ENCODE results near the gene SPOCK2. TPM values are rescaled to one million over a fixed set of nuclear protein-coding genes. Genes with fewer than 3 reads are reported as not detected.
A peak's percentile ranks its signal among the peaks of the same experiment; 100 is the strongest.

SPOCK2 gene
- polyA plus RNA-seq, 4 donors = 1.6 to 24.2 (median 3.2) TPM

DNA sequence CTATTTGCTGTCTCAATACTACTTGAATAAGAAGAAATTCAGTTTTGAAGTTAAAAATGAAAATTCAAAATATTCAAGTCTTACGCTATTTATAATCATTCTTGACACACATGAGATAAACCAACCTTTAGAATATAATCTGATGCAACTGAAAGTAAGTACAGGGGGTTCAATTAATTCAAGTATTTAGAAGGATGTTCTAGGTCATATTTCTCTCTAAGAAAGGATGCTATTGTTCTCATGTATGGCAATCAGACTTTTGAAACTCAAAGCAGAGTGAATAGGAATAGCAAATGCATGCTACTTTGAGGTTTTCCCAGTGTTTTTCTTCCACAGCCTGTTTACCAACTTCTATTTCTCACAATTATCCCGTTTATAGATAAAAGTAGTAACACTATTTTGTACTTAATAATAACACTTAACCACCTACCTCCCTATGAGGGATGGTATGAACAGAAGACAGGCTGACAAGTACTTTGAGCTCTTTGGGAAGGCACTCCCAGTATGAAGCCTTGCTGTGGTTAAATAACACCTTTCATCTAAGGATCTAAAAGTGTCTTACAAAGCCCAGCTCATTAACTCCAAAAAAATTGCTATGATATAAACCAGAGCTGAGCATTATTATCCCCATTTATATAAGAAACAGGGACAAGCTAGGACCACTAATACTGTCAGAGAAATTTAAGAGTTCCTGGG, 18.0 kb upstream of the SPOCK2 start:
- DNase-seq = no peak
- FAIRE-seq = no peak
- WGBS, 3 donors = 87 to 91% (median 90%) methylated on average over 2 of the region's 2 CpGs
- H3K4me3 ChIP-seq (ENCODE audit: low read depth in 1 of 3, low read length in 3 of 3) = no peak overlapping the region
- H3K4me1 ChIP-seq (ENCODE audit: control insufficient read depth in 3 of 3, insufficient read depth in 2 of 3, low read depth in 1 of 3, low read length in 2 of 3) = peaks cover 0 to 6% (median 0%) of the 10 kb centered on the region in 3 donors
- no peak overlapping the region for H3K27ac ChIP-seq (ENCODE audit: low read depth in 1 of 3, low read length in 2 of 3)
- H3K9me3 ChIP-seq (ENCODE audit: control insufficient read depth in 2 of 2, insufficient read depth in 1 of 2, low read depth in 1 of 2, low read length in 1 of 2) = no peaks in the 10 kb centered on the region
- no peaks in the 10 kb centered on the region for H3K27me3 ChIP-seq (ENCODE audit: control insufficient read depth in 3 of 3, insufficient read depth in 3 of 3, low read length in 3 of 3)
- peaks cover 0 to 6% (median 0%) of the 10 kb centered on the region in 3 donors for H3K36me3 ChIP-seq (ENCODE audit: control insufficient read depth in 3 of 3, insufficient read depth in 2 of 3, low read depth in 1 of 3, low read length in 3 of 3)

DNA sequence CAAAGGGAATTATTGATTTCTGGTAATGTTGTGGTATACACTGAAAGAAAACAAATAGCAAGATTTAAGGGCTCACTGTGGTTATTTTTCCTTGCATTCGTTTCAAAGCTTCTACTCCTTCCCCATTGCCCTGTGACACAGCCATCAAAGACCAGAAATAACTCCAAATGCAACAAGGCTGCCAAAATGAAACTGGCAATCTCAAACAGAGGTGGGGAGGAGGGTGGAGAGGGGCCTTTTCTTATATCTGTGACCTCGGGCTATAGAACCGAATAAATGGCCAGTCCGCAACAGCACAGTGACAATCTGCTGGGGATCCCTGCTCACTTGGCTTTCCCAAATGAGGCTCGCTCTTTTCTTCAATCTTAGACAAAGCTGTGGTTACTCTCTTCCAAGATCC, 17.4 kb upstream of the SPOCK2 start:
- FAIRE-seq = no peak
- WGBS, 3 donors = 89 to 99% (median 97%) methylated on average over 5 of the region's 5 CpGs

DNA sequence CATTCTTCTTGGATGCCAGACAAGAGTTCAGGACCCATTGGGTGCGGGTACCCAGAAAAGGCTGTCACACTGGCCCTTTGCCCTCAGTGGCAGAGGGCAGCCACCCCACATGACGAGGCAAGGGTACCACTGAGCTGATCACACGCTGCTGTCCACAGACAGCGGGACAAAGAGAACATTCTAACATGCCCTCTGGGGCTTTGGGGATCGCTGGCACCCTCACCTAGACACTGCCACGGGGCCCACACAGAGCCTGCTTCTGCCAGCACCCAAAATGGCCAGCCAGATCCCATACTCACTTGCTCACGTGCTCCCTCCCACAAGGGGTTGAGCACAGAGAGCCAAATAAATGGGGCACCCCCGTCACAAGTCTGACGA, 16.7 kb upstream of the SPOCK2 start:
- peaks cover 0 to 6% (median 0%) of the 10 kb centered on the region in 3 donors for H3K4me1 ChIP-seq (ENCODE audit: control insufficient read depth in 3 of 3, insufficient read depth in 2 of 3, low read depth in 1 of 3, low read length in 2 of 3)
- H3K9me3 ChIP-seq (ENCODE audit: control insufficient read depth in 2 of 2, insufficient read depth in 1 of 2, low read depth in 1 of 2, low read length in 1 of 2) = no peaks in the 10 kb centered on the region
- H3K27ac ChIP-seq (ENCODE audit: low read depth in 1 of 3, low read length in 2 of 3) = no peak overlapping the region
- 94 to 96% (median 96%) methylated on average over 9 of the region's 9 CpGs for WGBS, 3 donors
- DNase-seq (no peak), FAIRE-seq (no peak)
- H3K4me3 ChIP-seq (ENCODE audit: low read depth in 1 of 3, low read length in 3 of 3) = no peak overlapping the region
- no peaks in the 10 kb centered on the region for H3K27me3 ChIP-seq (ENCODE audit: control insufficient read depth in 3 of 3, insufficient read depth in 3 of 3, low read length in 3 of 3)
- peaks cover 0 to 6% (median 0%) of the 10 kb centered on the region in 3 donors for H3K36me3 ChIP-seq (ENCODE audit: control insufficient read depth in 3 of 3, insufficient read depth in 2 of 3, low read depth in 1 of 3, low read length in 3 of 3)

More for the DNA sequence above, 17.4 kb upstream of the SPOCK2 start:
- DNase-seq = no peak
- Histone ChIP-seq H3K27ac (ENCODE audit: low read depth in 1 of 3, low read length in 2 of 3) (no peak overlapping the region), H3K4me3 (ENCODE audit: low read depth in 1 of 3, low read length in 3 of 3) (no peak overlapping the region), H3K4me1 (ENCODE audit: control insufficient read depth in 3 of 3, insufficient read depth in 2 of 3, low read depth in 1 of 3, low read length in 2 of 3) (peaks cover 0 to 6% (median 0%) of the 10 kb centered on the region in 3 donors), H3K27me3 (ENCODE audit: control insufficient read depth in 3 of 3, insufficient read depth in 3 of 3, low read length in 3 of 3) (no peaks in the 10 kb centered on the region), H3K36me3 (ENCODE audit: control insufficient read depth in 3 of 3, insufficient read depth in 2 of 3, low read depth in 1 of 3, low read length in 3 of 3) (peaks cover 0 to 6% (median 0%) of the 10 kb centered on the region in 3 donors), H3K9me3 (ENCODE audit: control insufficient read depth in 2 of 2, insufficient read depth in 1 of 2, low read depth in 1 of 2, low read length in 1 of 2) (no peaks in the 10 kb centered on the region)

DNA sequence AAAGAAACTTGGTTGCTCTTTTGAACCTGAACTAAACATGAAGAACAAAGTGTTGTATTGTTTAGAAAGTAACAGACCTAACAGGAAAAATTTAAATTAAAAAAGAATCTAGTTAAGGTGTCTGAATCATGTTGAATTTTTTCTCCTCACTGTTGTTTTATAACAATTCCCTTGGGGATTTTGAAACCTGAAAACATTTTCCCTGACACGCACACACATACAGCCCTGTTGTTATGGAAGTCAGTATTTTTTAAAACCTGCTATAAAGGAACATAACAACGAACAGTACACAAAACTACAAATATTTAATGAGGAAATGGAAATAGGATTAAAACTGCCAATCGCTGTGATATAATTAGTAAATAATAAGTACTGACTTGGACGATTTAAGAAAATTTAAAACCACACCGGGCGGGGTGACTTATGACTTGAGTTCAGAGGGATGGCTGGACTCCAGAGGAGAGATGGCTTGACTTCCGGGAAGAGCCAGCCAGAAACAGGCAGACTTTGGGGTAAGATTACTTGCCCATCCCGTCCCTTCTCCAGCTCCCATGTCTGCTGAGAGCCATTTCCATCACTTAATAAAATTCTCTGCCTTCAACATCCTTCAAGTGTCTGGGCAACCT, 16.2 kb upstream of the SPOCK2 start:
- no peak overlapping the region for H3K27ac ChIP-seq (ENCODE audit: low read depth in 1 of 3, low read length in 2 of 3)
- 82 to 90% (median 86%) methylated on average over 8 of the region's 8 CpGs for WGBS, 3 donors
- H3K9me3 ChIP-seq (ENCODE audit: control insufficient read depth in 2 of 2, insufficient read depth in 1 of 2, low read depth in 1 of 2, low read length in 1 of 2) = no peaks in the 10 kb centered on the region
- FAIRE-seq (no peak), DNase-seq (no peak)
- no peaks in the 10 kb centered on the region for H3K27me3 ChIP-seq (ENCODE audit: control insufficient read depth in 3 of 3, insufficient read depth in 3 of 3, low read length in 3 of 3)
- peaks cover 0 to 6% (median 0%) of the 10 kb centered on the region in 3 donors for H3K36me3 ChIP-seq (ENCODE audit: control insufficient read depth in 3 of 3, insufficient read depth in 2 of 3, low read depth in 1 of 3, low read length in 3 of 3)
- H3K4me3 ChIP-seq (ENCODE audit: low read depth in 1 of 3, low read length in 3 of 3) = no peak overlapping the region
- peaks cover 0 to 6% (median 0%) of the 10 kb centered on the region in 3 donors for H3K4me1 ChIP-seq (ENCODE audit: control insufficient read depth in 3 of 3, insufficient read depth in 2 of 3, low read depth in 1 of 3, low read length in 2 of 3)

DNA sequence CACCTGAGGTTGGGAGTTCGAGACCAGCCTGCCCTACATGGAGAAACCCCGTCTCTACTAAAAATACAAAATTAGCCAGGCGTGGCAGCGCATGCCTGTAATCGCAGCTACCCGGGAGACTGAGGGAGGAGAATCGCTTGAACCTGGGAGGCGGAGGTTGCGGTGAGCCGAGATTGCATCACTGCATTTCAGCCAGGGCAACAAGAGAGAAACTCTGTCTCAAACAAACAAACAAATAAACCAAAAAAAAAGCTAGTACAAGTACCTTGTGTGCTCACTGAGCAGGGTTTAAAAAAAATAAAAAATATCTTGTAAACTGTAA, 11.2 kb upstream of the SPOCK2 start:
- peak overlapping the region; percentile 78 to 93 (median 86) for H3K27ac ChIP-seq (ENCODE audit: low read depth in 1 of 3, low read length in 2 of 3)
- 91 to 93% (median 93%) methylated on average over 10 of the region's 10 CpGs for WGBS, 3 donors
- FAIRE-seq (no peak), DNase-seq (no peak)
- no peaks in the 10 kb centered on the region for H3K9me3 ChIP-seq (ENCODE audit: control insufficient read depth in 2 of 2, insufficient read depth in 1 of 2, low read depth in 1 of 2, low read length in 1 of 2)
- H3K36me3 ChIP-seq (ENCODE audit: control insufficient read depth in 3 of 3, insufficient read depth in 2 of 3, low read depth in 1 of 3, low read length in 3 of 3) = peaks cover 0 to 3% (median 0%) of the 10 kb centered on the region in 3 donors
- peaks cover 3 to 36% (median 5%) of the 10 kb centered on the region in 3 donors for H3K4me1 ChIP-seq (ENCODE audit: control insufficient read depth in 3 of 3, insufficient read depth in 2 of 3, low read depth in 1 of 3, low read length in 2 of 3)
- no peak overlapping the region for H3K4me3 ChIP-seq (ENCODE audit: low read depth in 1 of 3, low read length in 3 of 3)
- no peaks in the 10 kb centered on the region for H3K27me3 ChIP-seq (ENCODE audit: control insufficient read depth in 3 of 3, insufficient read depth in 3 of 3, low read length in 3 of 3)

DNA sequence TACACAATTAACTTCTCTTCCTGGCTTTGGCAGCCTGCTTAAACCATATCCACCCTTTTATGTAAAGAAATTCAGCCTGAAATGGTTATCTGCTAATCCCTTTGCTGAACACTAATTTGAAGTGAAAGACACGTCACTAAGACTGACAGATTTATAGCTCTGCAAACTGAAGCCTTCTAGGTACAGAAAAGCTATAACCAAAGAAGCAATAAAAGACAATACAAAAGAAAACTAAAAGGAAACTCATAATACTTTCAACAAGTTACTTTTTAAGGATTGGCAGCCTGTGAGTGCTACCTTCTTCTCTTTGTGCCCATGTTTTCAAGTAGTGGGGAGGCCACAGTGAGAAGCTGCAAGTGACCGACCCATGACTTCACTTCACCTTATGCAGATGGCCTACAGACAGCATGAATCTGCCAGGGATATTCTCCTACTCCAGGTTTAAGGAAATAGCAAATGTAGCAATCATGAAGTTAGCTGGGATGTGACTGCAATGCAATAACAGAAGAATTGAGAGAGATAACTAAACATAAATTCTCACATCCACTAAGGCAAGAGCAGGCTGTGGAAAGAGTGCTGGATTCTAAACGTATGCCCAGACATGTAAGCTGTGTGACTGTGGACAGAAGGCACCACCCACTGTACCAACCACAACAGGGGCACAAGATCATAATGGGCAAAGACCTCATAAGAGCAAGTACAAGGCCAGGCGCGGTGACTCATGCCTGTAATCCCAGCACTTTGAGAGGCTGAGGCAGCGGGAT, 10.7 kb upstream of the SPOCK2 start:
- no peaks in the 10 kb centered on the region for H3K9me3 ChIP-seq (ENCODE audit: control insufficient read depth in 2 of 2, insufficient read depth in 1 of 2, low read depth in 1 of 2, low read length in 1 of 2)
- WGBS, 3 donors = 45 to 77% (median 66%) methylated on average over 6 of the region's 6 CpGs
- peak; percentile 79 to 87 for DNase-seq
- H3K4me1 ChIP-seq (ENCODE audit: control insufficient read depth in 3 of 3, insufficient read depth in 2 of 3, low read depth in 1 of 3, low read length in 2 of 3) = peaks cover 3 to 36% (median 5%) of the 10 kb centered on the region in 3 donors
- H3K4me3 ChIP-seq (ENCODE audit: low read depth in 1 of 3, low read length in 3 of 3) = no peak overlapping the region
- H3K27me3 ChIP-seq (ENCODE audit: control insufficient read depth in 3 of 3, insufficient read depth in 3 of 3, low read length in 3 of 3) = no peaks in the 10 kb centered on the region
- H3K27ac ChIP-seq (ENCODE audit: low read depth in 1 of 3, low read length in 2 of 3) = peak overlapping the region; percentile 78 to 93 (median 86)
- FAIRE-seq = no peak
- H3K36me3 ChIP-seq (ENCODE audit: control insufficient read depth in 3 of 3, insufficient read depth in 2 of 3, low read depth in 1 of 3, low read length in 3 of 3) = peaks cover 0 to 3% (median 0%) of the 10 kb centered on the region in 3 donors

DNA sequence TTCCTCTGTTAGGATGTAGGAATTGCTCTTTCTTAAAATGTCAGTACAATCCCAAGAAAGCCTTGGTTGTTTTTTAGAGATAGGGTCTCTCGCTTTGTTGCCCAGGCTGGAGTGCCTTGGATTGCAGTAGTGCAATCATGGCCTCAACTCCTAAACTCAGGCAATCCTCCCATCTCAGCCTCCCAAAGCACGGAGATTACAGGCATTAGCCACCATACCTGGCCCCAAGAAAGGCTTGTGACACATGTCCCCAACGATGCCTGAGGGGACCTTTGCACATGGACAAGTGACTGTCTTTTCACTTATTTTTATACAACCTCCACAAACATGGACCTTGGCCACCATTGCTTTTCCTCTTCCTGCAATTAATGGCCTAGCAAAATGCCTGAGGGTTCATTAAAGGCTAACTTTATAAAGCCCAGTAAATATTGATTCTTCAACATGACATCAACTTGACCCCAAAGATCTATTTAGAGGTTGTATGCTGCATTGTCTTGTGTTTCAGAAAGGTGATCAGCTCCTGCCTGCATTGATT, 10.0 kb upstream of the SPOCK2 start:
- Histone ChIP-seq H3K4me3 (ENCODE audit: low read depth in 1 of 3, low read length in 3 of 3) (no peak overlapping the region), H3K27me3 (ENCODE audit: control insufficient read depth in 3 of 3, insufficient read depth in 3 of 3, low read length in 3 of 3) (no peaks in the 10 kb centered on the region), H3K4me1 (ENCODE audit: control insufficient read depth in 3 of 3, insufficient read depth in 2 of 3, low read depth in 1 of 3, low read length in 2 of 3) (peaks cover 3 to 36% (median 5%) of the 10 kb centered on the region in 3 donors), H3K27ac (ENCODE audit: low read depth in 1 of 3, low read length in 2 of 3) (peak overlapping the region; percentile 82 to 86 (median 86)), H3K36me3 (ENCODE audit: control insufficient read depth in 3 of 3, insufficient read depth in 2 of 3, low read depth in 1 of 3, low read length in 3 of 3) (peaks cover 0 to 3% (median 0%) of the 10 kb centered on the region in 3 donors), H3K9me3 (ENCODE audit: control insufficient read depth in 2 of 2, insufficient read depth in 1 of 2, low read depth in 1 of 2, low read length in 1 of 2) (no peaks in the 10 kb centered on the region)
- 16 to 68% (median 49%) methylated on average over 3 of the region's 3 CpGs for WGBS, 3 donors
- peak; percentile 91 to 97 for DNase-seq
- no peak for FAIRE-seq
